NCI-H2196 treated with DMSO at 0.1 percent for 48 hours (cell line): ENCODE results near the gene TSGA10.
A peak's percentile ranks its signal among the peaks of the same experiment; 100 is the strongest.
"Not testable (repeated sequence)": the region's sequence is repeated elsewhere in the genome, so short reads cannot be mapped to it uniquely, and the experiment has no call there.

Experiments
- DNase-seq: peaks from one replicate; lab custom pipeline; 2025; ENCODE audit not compliant: unreplicated experiment; lab: John Stamatoyannopoulos, UW

The TSGA10 gene

GRCh38 chr2:99156891-99157290 lies 2.1 kb upstream of the TSGA10 start:
- DNase-seq: no peak

- DNase-seq: no peak
Measured at GRCh38 chr2:99153921-99154604, 679 bp downstream of the TSGA10 start.

GRCh38 chr2:99152199-99152895 lies 2.4 kb downstream of the TSGA10 start:
- no peak for DNase-seq

- no peak for DNase-seq
Measured at GRCh38 chr2:99150706-99151105, 4.0 kb downstream of the TSGA10 start.

- peak; percentile 98 for DNase-seq
Measured at GRCh38 chr2:99141110-99142108, 13.3 kb downstream of the TSGA10 start, which contains the start of gene C2orf15. TSS of gene C2orf15 (plus strand) at chr2:99141707. CDS start at chr2:99150559, 8,852 bp downstream.

GRCh38 chr2:99140860-99141109 lies 14.0 kb downstream of the TSGA10 start:
- no peak for DNase-seq

- no peak for DNase-seq
Measured at GRCh38 chr2:99140056-99140859, 14.5 kb downstream of the TSGA10 start.

GRCh38 chr2:99139003-99139402 lies 15.7 kb downstream of the TSGA10 start:
- DNase-seq: no peak

GRCh38 chr2:99135044-99135556 lies 19.6 kb downstream of the TSGA10 start:
- DNase-seq: not testable (repeated sequence)

GRCh38 chr2:99127981-99128380 lies 26.8 kb downstream of the TSGA10 start:
- no peak for DNase-seq

- no peak for DNase-seq
Measured at GRCh38 chr2:99112617-99113016, 42.1 kb downstream of the TSGA10 start.

GRCh38 chr2:99111945-99112344 lies 42.8 kb downstream of the TSGA10 start:
- DNase-seq: no peak

GRCh38 chr2:99111236-99111635 lies 43.5 kb downstream of the TSGA10 start:
- no peak for DNase-seq

- DNase-seq: no peak
Measured at GRCh38 chr2:99106913-99107312, 47.8 kb downstream of the TSGA10 start.

- no peak for DNase-seq
Measured at GRCh38 chr2:99104006-99104405, 50.7 kb downstream of the TSGA10 start.

- no peak for DNase-seq
Measured at GRCh38 chr2:99101697-99102096, 53.0 kb downstream of the TSGA10 start.

GRCh38 chr2:99096728-99097127 lies 58.0 kb downstream of the TSGA10 start:
- DNase-seq: no peak

- no peak for DNase-seq
Measured at GRCh38 chr2:99088017-99088416, 66.7 kb downstream of the TSGA10 start.

- no peak for DNase-seq
Measured at GRCh38 chr2:99086385-99086784, 68.4 kb downstream of the TSGA10 start.

- no peak for DNase-seq
Measured at GRCh38 chr2:99085421-99085820, 69.3 kb downstream of the TSGA10 start.

GRCh38 chr2:99084256-99084655 lies 70.5 kb downstream of the TSGA10 start:
- DNase-seq: no peak
